Measurements from ENCODE around the gene FBP2.
"Not testable (repeated sequence)": the region's sequence is repeated elsewhere in the genome, so short reads cannot be mapped to it uniquely, and the experiment has no call there.

FBP2 gene

GRCh38 chr9:94607423-94607691 lies 13.7 kb upstream of the FBP2 start:
- TF ChIP-seq CTCF (IDR thresholded peaks at IDR 0.05), result no peak
- no peak for DNase-seq (ENCODE audit: low spot score)
- H3K27ac ChIP-seq, result no peak overlapping the region
- no peak overlapping the region for H3K4me3 ChIP-seq

- no peak for TF ChIP-seq CTCF (IDR thresholded peaks at IDR 0.05)
- no peak for DNase-seq (ENCODE audit: low spot score)
- no peak overlapping the region for H3K27ac ChIP-seq
- no peak overlapping the region for H3K4me3 ChIP-seq
These were observed 13.2 kb upstream of the FBP2 start for GRCh38 chr9:94606646-94607422.

GRCh38 chr9:94603259-94604160 lies 9.9 kb upstream of the FBP2 start:
- no peak for DNase-seq (ENCODE audit: low spot score)
- TF ChIP-seq CTCF (IDR thresholded peaks at IDR 0.05), result peak; percentile 13
- Histone ChIP-seq H3K4me3 (no peak overlapping the region), H3K27ac (no peak overlapping the region)

GRCh38 chr9:94602666-94603065 lies 9.0 kb upstream of the FBP2 start:
- no peak for DNase-seq (ENCODE audit: low spot score)
- Histone ChIP-seq H3K27ac (no peak overlapping the region), H3K4me3 (no peak overlapping the region)
- no peak for TF ChIP-seq CTCF (IDR thresholded peaks at IDR 0.05)

- DNase-seq (ENCODE audit: low spot score), result no peak
- TF ChIP-seq CTCF (IDR thresholded peaks at IDR 0.05), result no peak
- no peak overlapping the region for H3K4me3 ChIP-seq
- no peak overlapping the region for H3K27ac ChIP-seq
These were observed 7.1 kb upstream of the FBP2 start for GRCh38 chr9:94600715-94601114.

GRCh38 chr9:94600258-94600657 lies 6.6 kb upstream of the FBP2 start:
- Histone ChIP-seq H3K4me3 (no peak overlapping the region), H3K27ac (no peak overlapping the region)
- peak; percentile 49 for DNase-seq (ENCODE audit: low spot score)
- no peak for TF ChIP-seq CTCF (IDR thresholded peaks at IDR 0.05)

GRCh38 chr9:94599102-94599501 lies 5.5 kb upstream of the FBP2 start:
- H3K4me3 ChIP-seq, result no peak overlapping the region
- no peak overlapping the region for H3K27ac ChIP-seq
- DNase-seq (ENCODE audit: low spot score), result peak; percentile 28
- no peak for TF ChIP-seq CTCF (IDR thresholded peaks at IDR 0.05)

GRCh38 chr9:94592683-94593082 lies 941 bp downstream of the FBP2 start:
- not testable (repeated sequence) for H3K4me3 ChIP-seq

More at GRCh38 chr9:94592683-94593082, 941 bp downstream of the FBP2 start:
- peak; percentile 5 for DNase-seq (ENCODE audit: low spot score)
- not testable (repeated sequence) for H3K27ac ChIP-seq

All from coronary artery (tissue), 2 donors.